NOMO-1 treated with DMSO at 0.1 percent for 48 hours (cell line): ENCODE data around the gene UBE2K.
A peak's percentile ranks its signal among the peaks of the same experiment; 100 is the strongest.
"Not testable (repeated sequence)": the region's sequence is repeated elsewhere in the genome, so short reads cannot be mapped to it uniquely, and the experiment has no call there.

Source experiments
- DNase-seq: peaks from one replicate; lab custom pipeline; 2025; ENCODE audit not compliant: unreplicated experiment; lab: John Stamatoyannopoulos, UW

Gene UBE2K

GRCh38 chr4:39721788-39722187 is 23.9 kb downstream of the UBE2K start:
- no peak for DNase-seq

- no peak for DNase-seq
These were observed 31.6 kb downstream of the UBE2K start for GRCh38 chr4:39729557-39729956.

DNA sequence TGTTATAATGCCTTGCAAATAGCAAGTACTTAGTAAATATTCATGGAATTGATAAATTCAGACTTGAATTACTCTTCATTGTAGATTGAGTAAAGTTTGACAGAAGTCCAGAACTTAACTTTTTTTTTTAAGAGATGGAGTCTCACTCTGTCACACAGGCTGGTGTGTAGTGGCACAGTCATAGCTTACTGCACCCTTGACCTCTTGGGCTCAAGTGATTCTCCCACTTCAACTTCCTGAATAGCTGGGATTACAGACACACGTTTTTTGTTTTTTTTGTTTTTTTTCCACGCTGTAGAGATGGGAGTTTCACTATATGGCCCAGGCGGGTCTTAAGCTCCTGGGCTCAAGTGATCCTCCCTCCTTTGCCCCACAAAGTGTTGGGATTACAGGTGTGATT is 32.1 kb downstream of the UBE2K start:
- DNase-seq, result no peak

DNA sequence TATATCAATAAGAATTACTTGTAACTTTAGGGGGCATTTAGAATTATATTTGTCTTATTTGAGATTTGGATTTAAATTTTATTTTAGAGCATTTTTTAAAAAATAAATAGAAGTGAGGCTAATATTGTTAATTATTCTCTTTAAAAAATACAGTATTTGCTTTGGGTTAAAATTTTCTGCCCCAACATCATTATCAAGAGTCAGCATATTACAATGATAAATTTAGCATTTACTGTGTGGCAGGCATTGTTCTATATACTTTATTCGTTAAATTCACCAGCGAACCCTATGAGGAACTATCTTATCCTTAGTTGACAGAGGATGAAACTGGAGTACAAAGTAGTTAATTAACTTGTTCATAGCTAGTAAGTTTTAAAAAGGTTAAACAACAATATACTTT is 34.0 kb downstream of the UBE2K start:
- DNase-seq, result no peak

DNA sequence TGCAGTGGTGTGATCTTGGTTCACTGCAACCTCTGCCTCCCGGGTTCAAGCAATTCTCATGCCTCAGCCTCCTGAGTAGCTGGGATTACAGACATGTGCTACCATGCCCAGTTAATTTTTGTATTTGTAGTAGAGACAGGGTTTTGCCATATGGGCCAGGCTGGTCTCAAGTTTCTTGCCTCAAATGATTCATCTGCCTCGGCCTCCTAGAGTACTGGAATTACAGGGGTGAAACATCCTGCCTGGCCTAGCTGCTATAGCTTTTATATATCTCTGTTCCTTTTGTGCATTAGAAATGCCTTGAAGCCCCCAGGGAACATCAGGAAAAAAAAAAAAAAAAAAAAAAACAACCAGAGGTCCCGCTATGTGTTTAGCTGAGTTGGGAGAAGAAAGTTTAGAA is 34.8 kb downstream of the UBE2K start:
- DNase-seq, result no peak

GRCh38 chr4:39739591-39739990 is 41.7 kb downstream of the UBE2K start:
- DNase-seq, result not testable (repeated sequence)

GRCh38 chr4:39741401-39741800 is 43.5 kb downstream of the UBE2K start:
- peak; percentile 1 for DNase-seq

DNA sequence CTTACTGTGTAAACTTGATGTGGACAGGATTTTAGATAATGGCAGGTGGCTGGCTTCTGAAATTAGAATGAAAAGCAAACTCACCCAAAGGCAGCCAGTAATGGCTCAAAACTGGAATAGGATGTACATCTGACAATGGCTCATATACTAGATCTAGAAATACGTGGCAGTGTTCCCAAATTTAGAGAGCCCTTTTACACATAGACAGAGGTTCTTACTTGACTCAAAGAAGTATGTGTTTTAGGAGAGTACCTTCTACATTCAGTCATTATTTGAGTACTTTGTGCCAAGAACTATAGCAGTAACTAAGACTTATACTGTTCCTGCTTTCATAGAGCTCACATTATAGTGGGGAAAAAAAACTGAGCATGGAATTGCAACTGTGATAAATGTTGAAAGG is 48.0 kb downstream of the UBE2K start:
- DNase-seq, result no peak

GRCh38 chr4:39750216-39750615 is 52.3 kb downstream of the UBE2K start:
- DNase-seq, result no peak

- DNase-seq, result peak; percentile 52
These were observed 56.4 kb downstream of the UBE2K start for GRCh38 chr4:39754309-39754708.

GRCh38 chr4:39756159-39756558 is 58.2 kb downstream of the UBE2K start:
- no peak for DNase-seq

DNA sequence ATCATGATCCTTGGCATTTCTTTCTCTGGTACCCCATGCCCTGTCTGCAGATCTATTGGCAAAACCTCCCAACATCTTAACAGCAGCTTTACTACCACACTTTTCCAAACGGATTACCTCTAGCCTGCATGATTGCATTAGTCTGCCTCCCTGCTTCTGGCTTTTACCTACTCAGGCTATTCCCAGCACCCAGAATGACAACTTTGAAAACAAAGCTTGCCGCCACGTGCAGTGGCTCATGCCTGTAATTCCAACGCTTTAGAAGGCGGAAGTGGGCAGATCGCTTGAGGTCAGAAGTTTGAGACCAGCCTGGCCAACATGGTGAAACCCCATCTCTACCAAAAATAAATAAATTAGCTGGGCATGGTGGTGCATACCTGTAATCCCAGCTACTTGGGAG is 60.2 kb downstream of the UBE2K start:
- DNase-seq, result no peak

DNA sequence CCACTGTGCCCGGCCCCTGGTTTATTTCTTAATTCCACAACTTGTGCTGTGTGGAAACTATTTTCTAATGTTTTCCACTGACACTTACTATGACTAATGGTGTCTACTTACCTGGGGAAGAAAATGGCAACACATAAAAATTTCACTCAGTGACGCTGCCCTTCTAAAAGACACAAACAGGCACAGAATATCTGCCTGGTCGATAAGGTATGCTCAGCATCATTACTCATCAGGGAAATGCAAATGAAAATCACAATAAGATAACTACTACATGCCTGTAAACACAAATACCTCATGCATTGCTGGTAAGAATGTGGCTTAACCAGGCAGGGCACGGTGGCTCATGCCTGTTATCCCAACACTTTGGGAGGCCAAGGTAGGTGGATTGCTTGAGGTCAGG is 61.6 kb downstream of the UBE2K start:
- DNase-seq, result no peak

- DNase-seq, result no peak
These were observed 63.2 kb downstream of the UBE2K start for GRCh38 chr4:39761005-39761667.

DNA sequence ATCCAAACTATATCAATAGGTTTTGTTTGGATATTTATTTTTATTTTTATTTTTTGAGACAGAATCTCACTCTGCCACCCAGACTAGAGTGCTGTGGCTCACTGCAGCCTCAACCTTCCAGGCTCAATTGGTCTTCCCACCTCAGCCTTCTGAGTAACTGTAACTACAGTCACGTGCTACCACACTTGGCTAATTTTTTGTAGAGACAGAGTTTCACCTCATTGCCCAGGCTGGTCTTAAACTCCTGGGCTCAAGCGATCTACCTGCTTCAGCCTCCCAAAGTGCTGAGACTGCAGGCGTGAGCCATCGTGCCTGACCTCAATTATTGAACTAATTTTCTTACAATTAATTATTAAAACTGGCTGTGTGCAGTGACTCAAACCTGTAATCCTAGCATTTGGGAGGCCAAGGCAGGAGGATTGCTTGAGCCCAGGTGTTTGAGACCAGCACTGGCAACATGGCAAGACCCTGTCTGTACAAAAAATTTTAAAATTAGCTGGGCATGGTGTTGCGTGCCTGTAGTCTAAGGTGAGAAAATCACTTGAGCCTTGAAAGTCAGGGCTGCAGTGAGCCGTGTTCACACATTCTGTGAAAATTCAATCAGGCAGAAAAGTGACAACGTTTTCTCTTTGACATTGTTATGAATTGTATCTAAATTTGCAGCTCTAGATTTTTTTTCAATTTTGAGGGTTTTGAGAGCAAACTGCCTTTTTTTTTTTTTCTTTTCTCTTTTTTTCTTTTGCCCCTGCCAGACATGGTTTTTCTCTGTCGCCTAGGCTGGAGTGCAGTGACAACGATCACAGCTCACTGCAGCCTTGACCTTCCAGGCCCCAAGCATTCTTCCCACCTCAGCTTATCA is 66.0 kb downstream of the UBE2K start:
- no peak for DNase-seq

DNA sequence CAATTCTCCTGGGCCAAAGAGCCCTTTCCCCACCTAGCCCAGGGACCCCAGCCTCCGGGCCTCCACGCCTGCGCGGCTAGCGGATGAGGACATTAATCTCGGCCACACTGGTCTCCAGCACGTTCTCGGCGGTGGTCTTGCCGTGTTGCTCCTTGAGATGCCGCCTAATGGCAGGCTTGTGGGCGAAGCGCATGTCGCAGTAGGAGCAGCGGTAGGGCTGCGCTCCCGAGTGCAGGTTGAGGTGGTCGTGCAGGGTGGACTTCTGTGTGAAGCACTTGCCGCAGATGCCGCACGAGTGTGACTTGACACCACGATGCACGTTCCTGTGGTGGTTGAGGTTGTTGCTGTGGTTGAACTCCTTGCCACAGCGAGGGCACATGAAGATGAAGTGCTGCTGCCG is 72.1 kb downstream of the UBE2K start:
- no peak for DNase-seq

DNA sequence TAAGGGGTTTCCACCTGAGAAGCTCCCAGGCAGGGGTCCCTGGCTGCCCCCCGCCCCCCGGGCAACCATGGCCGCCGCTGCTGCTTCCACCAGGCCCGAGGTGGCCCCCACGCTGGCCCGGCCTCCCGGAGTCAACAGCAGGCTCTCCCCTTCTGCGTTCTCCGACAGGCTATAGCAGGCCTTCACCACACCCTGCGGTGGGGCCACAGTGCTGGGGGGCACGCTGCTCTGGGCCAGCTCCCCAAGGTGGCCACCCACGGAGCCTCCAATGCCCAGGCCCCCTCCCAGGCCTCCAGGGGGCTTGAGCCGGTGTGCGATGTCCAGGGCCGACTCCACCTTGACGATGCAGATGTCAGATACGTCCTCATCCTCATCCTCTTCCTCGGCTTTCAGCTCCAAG is 72.5 kb downstream of the UBE2K start:
- no peak for DNase-seq

DNA sequence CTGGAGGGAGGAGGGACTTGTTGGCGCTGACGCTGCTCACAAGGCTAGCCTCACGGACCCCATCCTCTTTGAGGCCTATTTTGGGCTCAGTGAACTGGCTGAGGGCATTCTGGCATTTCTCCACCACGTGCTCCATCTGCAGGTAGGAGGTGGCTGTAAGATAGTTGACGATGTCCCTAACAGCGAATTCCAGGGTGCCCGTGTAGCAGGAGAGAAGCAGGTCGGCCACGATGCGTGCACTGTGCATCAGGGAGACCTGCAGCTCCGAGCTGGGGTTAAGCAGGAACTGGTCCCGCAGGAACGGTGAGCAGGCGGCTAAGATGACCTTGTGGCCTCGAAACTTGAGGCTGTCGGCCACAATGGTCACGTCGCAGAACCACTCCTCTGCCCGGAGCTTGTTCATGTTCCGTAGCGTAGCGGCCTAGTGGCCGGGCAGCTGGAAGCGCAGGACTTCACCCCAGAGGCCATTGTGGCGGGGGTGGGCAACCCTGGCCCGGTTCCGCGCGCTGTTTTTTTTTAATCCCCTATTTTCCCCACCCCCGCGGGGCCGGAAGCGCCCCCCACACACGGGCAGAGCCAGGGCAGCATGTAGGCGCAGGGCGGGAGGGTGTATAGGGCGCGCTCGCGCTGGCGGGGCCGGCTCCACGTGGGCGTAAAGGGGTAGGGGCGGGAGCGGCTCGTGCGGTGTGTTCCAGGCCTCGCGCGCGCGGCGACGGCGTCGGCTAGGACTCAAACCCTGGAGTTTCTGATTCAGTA is 73.2 kb downstream of the UBE2K start:
- no peak for DNase-seq

DNA sequence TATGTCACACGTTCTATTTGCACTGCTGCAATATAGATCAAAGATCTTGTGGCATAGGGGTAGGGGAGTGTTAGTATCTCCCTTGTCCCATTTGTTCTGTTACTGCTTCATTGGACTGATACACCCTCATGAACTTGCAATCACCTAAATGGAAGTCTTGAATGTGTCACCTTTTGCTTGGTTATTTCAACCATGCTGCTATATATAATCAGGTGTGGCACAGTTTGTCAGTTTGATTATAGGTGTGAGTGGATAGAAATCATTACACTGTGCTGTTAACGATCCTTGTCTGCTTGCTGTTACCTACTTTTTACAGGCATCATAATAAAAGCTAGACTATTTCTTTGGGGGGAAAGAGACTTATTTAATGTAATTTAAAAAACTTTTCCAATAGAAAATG is 84.1 kb downstream of the UBE2K start:
- not testable (repeated sequence) for DNase-seq

DNA sequence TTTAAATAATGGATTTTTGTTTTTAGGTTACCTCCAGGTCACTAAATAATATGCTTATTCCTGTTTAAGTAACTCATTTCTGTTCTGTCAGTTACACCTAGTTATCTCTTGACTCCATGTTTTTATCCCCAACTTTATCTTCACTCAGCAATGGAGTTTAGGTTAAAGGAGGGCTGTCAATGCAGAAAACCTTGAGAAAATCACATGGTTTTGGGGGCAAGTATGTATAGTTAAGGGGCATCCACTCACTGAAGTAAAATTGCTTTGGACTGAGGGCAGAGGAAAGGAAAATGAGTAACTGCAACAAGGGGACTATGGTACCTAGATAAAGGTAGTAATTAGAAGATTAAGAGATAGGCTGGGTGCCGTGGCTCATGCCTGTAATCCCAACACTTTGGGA is 87.1 kb downstream of the UBE2K start:
- no peak for DNase-seq

- no peak for DNase-seq
These were observed 88.9 kb downstream of the UBE2K start for GRCh38 chr4:39786838-39787237.

GRCh38 chr4:39792128-39792527 is 94.2 kb downstream of the UBE2K start:
- no peak for DNase-seq
